Measurements from ENCODE around the gene FAM90A1.
"Not testable (repeated sequence)": the region's sequence is repeated elsewhere in the genome, so short reads cannot be mapped to it uniquely, and the experiment has no call there.

DNA sequence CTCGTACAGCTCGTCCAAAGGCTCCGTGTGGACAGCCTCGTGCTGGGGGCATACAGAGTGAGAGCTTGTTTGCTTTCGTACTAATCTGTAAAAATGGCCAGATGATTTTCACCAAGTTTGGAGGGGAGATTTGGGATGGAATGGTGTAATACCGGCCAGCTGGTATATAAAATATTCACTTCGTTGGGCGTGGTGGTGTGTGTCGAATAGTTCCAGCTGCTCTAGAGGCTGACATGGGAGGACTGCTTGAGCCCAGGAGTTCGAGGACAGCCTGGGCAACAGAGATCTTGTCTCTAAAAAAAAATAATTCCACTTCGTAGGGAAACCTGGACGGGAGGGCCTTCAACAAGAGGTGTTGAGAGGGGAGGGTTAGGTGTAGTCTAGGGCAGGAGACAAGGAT lies 9.6 kb upstream of the FAM90A1 start:
- not testable (repeated sequence) for TF ChIP-seq CTCF (IDR thresholded peaks at IDR 0.05; ENCODE audit: low read depth, low read length, missing input control); REST (IDR thresholded peaks at IDR 0.05); YY1 (IDR thresholded peaks at IDR 0.05); TAF1 (conservative IDR thresholded peaks at IDR 0.05); RAD21 (IDR thresholded peaks at IDR 0.05); JUND (IDR thresholded peaks at IDR 0.05)
- TF ChIP-seq, protein P1, sequence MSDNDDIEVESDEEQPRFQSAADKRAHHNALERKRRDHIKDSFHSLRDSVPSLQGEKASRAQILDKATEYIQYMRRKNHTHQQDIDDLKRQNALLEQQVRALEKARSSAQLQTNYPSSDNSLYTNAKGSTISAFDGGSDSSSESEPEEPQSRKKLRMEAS (IDR thresholded peaks at IDR 0.05), result not testable (repeated sequence)

All from liver (tissue), 3 donors.